GM10248 (cell line): ENCODE measurements around the gene METTL1.

Source experiments
- CTCF ChIA-PET: fragments of 300-600 bp; sonication (Branson Sonifier 250); formaldehyde crosslinking; extraction: SDS; loops from one replicate; lab custom pipeline; 2021; ENCODE audit warnings: antibody characterized with exemption; lab: Yijun Ruan, JAX
- POLR2A ChIA-PET: fragments of 350-650 bp; sonication (Branson Sonifier 250); formaldehyde crosslinking; extraction: SDS; loops from one replicate; lab custom pipeline; 2020; ENCODE audit warnings: antibody characterized with exemption; lab: Yijun Ruan, JAX
- DNase-seq: peaks from one replicate; pipeline ENCODE4 v3.0.0; 2012; ENCODE audit errors: extremely low spot score
- TF ChIP-seq, protein P1 (sequence below): IDR thresholded peaks from 2 replicates; pipeline ENCODE4 v1.5.1; 2012; ENCODE audit warnings: mild to moderate bottlenecking, low read depth; ENCODE audit errors: extremely low read depth, missing control alignments, control extremely low read depth

Gene METTL1

GRCh38 chr12:57800965-57801364, 29.1 kb upstream of the METTL1 start:
- ChIA-PET POLR2A (no interaction called here), CTCF (interaction anchor here (0.9 to 8.1 kb wide), 6 partner anchors 10 to 101 kb away, joined by 3 to 87 read pairs (median 14); partner anchors contain the start of genes AVIL and TSFM)
- DNase-seq, result no peak
- TF ChIP-seq, protein P1, sequence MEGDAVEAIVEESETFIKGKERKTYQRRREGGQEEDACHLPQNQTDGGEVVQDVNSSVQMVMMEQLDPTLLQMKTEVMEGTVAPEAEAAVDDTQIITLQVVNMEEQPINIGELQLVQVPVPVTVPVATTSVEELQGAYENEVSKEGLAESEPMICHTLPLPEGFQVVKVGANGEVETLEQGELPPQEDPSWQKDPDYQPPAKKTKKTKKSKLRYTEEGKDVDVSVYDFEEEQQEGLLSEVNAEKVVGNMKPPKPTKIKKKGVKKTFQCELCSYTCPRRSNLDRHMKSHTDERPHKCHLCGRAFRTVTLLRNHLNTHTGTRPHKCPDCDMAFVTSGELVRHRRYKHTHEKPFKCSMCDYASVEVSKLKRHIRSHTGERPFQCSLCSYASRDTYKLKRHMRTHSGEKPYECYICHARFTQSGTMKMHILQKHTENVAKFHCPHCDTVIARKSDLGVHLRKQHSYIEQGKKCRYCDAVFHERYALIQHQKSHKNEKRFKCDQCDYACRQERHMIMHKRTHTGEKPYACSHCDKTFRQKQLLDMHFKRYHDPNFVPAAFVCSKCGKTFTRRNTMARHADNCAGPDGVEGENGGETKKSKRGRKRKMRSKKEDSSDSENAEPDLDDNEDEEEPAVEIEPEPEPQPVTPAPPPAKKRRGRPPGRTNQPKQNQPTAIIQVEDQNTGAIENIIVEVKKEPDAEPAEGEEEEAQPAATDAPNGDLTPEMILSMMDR, result no peak

GRCh38 chr12:57797933-57798332, 26.0 kb upstream of the METTL1 start:
- ChIA-PET POLR2A (no interaction called here), CTCF (interaction anchor here (0.9 to 8.1 kb wide), 6 partner anchors 13 to 104 kb away, joined by 3 to 87 read pairs (median 28); partner anchors contain the start of gene TSFM)
- TF ChIP-seq, protein P1, result no peak
- no peak for DNase-seq

- TF ChIP-seq, protein P1, result no peak
- ChIA-PET CTCF (interaction anchor here (0.9 to 8.1 kb wide), 4 partner anchors 16 to 105 kb away, joined by 3 to 87 read pairs (median 28); partner anchors contain the start of gene TSFM), POLR2A (no interaction called here)
Observed at GRCh38 chr12:57796996-57797395, 25.1 kb upstream of the METTL1 start.

GRCh38 chr12:57795354-57795753, 23.4 kb upstream of the METTL1 start:
- ChIA-PET POLR2A (no interaction called here), CTCF (interaction anchor here (6.7 kb wide), 1 partner anchor 14 kb away, joined by 53 read pairs; the partner anchor contains the start of gene TSFM)
- TF ChIP-seq, protein P1, result no peak
- DNase-seq, result no peak

More at GRCh38 chr12:57796996-57797395, 25.1 kb upstream of the METTL1 start:
- DNase-seq, result no peak

DNA sequence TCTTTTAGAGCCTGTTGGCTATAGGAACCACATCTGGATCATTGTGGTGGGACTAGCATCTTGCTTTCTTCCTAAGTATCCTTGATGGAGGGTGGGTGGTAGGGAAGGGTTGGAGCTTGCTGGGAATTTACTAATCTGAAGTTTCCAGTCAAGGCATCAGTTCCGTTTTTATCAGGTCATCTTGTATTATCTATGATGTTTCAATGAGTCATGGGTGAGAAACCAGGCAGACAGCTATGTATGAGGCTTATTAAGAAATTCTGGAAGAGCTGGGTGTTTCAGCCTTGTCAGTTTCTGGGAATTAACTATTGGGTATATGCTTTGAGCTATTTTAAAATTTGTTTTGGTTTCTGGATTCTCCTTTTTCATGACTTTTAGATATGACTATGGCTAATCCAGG, 22.0 kb upstream of the METTL1 start:
- TF ChIP-seq, protein P1, result no peak
- DNase-seq, result no peak
- CTCF ChIA-PET, result interaction anchor here (0.9 to 6.7 kb wide), 7 partner anchors 9 to 112 kb away, joined by 3 to 53 read pairs (median 3); partner anchors contain the start of gene TSFM
- POLR2A ChIA-PET, result no interaction called here

GRCh38 chr12:57783861-57784260, 12.0 kb upstream of the METTL1 start:
- ChIA-PET CTCF (interaction anchor here (0.9 to 11.8 kb wide), 9 partner anchors 10 to 144 kb away, joined by 3 to 85 read pairs (median 11); partner anchors contain the start of genes EEF1AKMT3 and METTL1), POLR2A (no interaction called here)
- no peak for DNase-seq
- TF ChIP-seq, protein P1, result no peak
